ENCODE measurements around the gene MARK3.

The MARK3 gene

DNA sequence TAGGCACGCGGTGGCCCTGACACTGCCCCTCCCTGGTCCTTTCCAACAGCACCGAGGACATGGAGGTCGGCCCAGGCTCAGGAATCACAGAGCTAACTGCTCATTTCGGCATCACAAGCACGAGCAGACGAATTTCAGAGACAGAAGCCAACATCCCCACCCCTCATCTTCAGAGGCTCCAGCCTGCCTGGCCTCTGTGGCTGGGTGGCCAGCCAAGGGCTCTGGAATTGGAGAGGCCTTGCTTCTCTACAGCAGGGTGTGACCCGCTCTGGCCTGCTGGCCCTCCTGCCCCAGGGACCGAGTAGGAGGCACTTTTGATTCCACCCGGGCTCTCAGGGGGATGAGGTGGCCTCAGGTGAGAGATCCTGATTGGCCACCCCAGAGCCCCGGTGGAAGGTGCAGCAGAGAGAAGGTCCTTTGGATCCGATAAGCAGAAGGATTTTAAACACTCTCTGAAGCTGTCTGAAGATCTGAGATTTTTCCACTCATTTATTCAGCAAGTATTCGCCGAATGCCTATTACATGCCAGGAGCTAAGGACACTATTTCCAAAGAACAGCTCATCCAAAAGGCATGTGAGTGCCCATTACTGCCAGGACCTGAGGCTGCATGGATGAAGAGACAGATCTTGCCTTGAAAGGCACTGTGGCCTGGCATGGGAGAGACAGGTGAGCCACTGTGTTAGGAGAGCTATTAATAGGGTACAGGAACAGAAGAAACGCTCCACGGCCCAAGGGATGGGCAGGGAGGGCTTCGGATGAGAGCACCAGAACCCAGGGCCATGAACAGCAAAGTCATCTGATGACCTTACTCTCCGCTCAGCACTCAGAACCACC, 167.0 kb downstream of the MARK3 start:
- no peak for DNase-seq

DNA sequence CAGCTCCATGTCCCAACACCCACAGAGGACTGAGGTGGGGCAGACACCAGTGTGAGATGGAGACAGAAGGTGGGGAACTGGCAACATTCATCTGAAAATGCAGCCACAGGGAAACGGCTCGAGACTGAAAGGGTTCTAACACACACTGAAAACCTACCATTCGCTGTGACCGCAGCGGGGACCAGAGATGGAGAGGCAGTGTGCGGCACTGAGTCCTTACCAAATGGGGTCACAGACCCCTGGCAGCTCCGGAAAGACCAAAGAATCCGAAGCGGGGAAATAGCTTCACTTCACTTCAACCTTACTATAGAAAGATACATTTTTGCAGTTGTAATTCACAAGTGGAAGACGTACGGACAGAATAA, 167.6 kb downstream of the MARK3 start:
- DNase-seq = no peak
